NCI-H146 (cell line): ENCODE measurements around the gene NDUFA6.
"Not testable (repeated sequence)": the region's sequence is repeated elsewhere in the genome, so short reads cannot be mapped to it uniquely, and the experiment has no call there.

Experiments
- DNase-seq: peaks from one replicate; lab custom pipeline; 2025; lab: John Stamatoyannopoulos, UW

The NDUFA6 gene

DNA sequence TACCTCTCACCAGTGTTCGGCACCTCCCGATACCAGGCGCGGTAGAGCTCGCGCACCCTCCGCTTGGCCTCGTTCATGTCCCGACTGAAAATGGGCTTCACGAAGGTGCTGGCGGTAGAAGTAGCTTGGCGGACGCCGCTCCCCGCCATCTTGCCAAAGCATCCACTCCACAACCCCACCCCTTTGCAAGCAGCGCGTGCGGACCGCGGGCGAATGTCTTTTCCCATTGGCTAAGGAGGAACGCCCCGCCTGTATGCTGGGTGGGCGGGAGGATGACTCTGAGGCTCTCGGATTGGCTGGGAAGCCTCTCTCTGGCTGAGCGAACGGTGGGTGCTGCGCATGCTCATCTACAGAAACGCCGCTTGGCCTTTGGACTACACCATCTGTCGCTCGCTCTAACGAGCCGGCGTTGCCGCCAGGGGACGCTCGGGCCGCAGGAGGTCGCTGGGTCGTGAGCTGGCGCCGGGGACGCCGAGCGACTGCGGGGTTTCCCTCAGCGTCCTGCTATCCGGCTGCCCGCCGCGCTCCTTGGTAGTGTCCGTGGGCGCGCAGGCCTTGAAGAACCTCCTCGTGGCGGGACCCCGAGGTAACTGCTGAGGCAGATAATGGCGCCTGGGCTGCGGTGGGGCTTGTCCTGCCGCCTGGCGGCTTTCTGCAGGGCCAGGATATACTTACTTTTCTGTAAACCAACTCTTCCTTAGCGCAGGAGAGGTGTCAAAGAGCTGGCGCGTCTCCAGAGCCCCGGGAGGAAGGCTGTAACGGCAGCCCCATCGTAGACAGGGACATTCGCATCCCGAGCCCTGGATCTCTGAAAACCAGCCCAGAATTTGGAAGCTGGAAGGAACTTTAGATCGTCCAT is at the start of gene NDUFA6:
TSS of gene NDUFA6 (minus strand) at position 177 of the 859 bp plus-strand sequence. CDS start at position 149, 28 bp downstream.
- peak; percentile 97 for DNase-seq

DNA sequence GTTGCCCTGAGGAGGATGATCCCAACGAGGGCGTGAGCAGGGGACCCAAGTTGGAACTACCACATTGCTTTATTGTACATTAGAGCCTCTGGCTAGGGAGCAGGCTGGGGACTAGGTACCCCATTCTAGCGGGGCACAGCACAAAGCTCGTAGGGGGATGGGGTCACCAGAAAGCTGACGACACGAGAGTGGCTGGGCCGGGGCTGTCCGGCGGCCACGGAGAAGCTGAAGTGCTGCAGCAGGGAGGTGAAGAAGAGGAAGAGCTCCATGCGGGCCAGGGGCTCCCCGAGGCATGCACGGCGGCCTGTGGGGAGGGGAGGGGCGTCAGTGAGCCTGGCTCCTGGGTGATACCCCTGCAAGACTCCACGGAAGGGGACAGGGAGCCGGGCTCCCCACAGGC is 49.6 kb upstream of the NDUFA6 start:
- DNase-seq: not testable (repeated sequence)

DNA sequence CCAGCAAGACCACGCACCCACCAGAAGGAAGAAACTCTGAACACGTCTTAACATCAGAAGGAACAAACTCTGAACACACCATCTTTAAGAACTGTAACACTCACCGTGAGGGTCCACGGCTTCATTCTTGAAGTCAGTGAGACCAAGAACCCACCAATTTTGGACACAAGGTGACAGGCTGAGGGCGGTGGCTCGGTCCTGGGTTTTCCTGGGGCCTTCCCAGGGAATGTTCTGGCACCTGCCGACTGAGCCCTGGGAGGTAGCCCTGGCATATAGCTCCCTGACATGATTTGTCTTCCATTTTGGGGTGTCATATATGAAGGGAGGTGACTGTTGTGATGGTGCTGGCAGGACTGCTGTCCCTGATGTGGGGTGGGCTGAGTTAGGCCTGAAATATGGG is 48.9 kb upstream of the NDUFA6 start:
- not testable (repeated sequence) for DNase-seq

DNA sequence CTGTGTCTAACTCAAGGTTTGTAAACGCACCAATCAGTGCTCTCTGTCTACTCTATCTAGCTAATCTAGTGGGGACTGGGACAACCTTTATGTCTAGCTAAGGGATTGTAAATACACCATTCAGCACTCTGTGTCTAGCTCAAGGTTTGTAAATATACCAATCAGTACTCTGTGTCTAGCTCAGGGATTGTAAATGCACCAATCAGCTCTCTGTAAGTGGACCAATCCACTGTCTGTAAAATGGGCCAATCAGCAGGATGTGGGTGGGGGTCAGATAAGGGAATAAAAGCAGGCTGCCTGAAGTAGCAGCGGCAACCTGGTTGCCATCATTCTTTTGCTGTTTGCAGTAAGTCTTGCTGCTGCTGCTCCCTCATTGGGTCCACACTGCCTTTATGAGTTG is 48.4 kb upstream of the NDUFA6 start:
- DNase-seq: no peak

DNA sequence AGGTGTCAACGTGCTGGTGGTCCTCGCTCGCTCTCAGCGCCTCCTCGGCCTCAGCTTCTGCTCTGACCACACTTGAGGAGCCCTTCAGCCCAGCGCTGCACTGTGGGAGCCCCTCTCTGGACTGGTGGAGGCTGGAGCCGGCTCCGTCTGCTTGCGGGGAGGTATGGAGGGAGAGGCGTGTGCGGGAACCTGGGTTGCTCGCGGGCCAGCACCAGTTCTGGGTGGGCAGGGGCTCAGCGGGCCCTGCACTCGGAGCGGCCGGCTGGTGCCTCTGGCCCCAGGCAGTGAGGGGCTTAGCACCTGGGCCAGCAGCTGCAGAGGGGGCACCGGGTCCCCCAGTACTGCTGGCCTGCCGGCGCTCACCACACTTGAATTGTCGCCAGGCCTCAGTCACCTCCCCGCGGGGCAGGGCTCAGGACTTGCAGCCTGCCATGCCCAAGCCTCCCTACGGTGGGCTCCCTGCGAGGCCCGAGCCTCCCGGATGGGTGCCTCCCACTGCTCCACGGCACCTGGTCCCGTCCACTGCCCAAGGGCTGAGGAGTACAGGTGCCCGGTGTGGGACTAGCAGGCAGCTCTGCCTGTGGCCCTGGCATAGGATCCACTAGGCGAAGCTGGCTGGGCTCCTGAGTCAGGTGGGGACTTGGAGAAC is 47.7 kb upstream of the NDUFA6 start:
- DNase-seq: no peak

DNA sequence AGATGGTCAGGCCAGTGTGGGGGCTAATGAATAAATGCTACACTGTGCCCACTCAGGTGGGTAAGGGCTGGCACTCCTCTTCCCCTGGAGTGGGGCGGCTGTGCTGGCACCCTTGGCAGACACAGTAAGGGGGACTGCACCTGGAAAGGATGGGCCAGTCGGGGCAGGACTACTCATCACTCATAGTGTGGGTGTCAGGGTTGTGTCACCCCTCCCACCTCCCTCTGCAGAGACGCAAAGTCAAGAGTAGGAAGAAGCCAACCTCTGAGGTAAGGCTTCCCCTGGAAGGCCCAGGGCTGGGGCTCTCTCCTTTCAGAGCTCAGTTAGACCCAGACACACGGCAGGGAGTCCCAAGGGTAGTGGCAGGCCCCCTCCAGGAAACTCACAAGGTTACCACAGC is 45.1 kb upstream of the NDUFA6 start:
- not testable (repeated sequence) for DNase-seq

DNA sequence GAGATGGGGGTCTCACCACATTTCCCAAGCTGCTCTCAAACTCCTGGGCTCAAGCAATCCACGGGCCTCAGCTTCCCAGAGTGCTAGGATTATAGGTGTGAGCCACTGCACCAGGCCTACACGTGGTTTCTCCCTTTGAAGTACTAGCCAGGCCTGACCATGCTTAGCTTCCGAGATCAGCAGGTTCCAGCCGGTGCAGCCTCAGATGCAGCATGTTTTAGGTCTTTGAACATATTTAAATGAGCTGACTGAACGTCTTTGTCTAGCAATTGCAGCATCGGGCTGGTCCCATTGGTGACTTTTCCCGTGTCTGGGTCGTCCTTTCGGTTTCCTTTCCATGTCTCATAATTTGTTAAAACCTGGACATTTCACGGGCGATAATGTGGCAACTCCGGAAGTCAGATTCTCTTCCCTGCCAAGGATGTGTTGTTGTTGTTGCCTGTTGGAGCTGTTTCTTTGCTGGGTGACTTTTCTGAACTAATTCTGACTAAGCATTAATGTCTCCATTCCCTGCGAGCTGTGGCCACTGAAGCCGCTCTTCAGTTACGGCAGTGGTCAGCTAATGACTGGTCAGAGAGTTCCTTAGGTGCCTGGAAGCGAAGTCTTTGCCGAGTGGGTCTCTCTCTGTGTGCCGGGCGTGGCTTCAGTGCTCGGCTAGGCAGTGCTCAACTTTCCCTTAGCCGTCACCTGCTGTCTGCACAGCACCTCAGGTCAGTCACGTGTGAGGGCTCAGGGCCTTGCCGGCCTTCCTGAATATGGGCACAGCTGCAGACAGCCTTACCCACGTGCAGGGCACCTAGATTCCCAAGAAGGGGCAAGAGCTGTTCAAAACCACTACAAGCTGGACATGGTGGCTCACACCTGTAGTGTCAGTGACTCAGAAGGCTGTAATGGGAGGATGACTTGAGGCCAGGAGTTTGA is 43.8 kb upstream of the NDUFA6 start:
- no peak for DNase-seq

DNA sequence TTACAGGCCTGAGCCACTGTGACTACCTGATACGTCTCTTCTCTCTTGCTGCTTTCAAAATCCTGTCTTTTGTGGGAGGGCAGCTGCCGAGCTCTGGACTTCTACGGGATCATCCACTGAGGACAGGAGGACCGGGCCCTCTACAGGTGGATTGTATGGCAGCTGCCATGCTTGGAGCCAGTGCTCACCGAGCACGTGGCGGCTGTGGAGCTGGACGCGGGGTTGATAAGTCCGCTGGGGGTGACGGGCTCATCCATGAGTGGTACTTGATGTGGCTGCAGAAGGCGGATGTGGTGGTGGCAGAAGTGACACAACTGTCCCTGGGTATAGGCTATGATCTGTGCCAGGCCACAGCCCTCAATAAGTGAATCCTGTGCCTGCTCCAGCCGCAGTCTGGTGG is 41.9 kb upstream of the NDUFA6 start:
- no peak for DNase-seq

DNA sequence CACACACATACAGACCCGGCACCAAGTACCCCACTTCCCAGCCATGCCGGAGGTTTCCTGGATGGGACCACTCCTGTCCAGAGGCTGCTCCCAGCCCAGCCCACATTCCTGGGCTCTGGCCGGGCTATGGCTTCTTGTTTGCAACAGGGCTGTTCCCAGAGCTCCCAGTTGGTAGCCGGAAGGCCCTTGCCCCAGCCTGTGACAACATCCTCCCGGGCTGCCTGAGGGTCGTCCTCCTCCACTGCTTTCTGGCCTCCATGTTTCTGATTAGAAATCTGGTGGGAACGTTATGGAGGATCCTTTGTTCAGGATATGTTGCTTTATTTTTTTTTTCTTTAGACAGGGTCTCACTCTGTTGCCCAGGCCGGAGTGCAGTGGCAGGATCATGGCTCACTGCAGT is 41.0 kb upstream of the NDUFA6 start:
- DNase-seq: no peak

DNA sequence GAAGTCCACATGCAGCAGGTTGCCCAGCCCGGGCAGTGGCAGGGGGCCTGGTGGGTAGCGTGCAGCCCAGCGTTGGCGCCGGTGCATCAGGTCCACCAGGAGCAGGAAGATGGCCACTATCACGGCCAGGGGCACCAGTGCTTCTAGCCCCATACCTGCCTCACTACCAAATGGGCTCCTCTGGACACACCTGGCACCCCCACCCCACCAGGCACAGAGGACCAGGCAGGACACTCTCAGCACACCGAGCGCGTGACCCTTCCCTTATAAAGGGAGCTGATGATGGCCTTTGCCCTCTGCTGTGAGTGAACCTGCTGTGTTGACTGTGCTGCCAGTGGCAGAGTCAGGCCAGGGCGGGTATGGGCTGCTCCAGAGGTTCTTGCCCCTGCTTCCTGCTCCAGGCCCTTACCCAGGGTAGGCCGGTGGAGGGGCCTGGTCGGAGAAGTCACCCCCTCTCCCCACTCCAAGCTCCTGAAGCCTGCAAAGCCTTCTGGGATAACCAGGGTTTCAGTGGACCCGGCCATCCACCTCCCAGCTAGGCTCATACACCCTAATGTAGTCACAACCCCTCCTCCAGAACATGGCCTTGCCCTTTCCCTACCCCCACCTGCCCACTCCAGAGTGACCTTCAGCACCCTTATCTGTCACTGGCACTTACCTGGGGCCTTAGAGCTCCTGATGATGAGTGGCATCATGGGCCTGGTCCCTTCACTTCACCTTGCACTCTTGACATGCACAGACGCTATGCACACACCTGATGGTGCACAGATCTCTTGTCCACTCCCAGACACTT is 40.3 kb upstream of the NDUFA6 start, which contains the start of gene CYP2D6:
TSS of gene CYP2D6 (minus strand) at position 172 of the 793 bp plus-strand sequence. CDS start at position 153, 19 bp downstream.
- DNase-seq: not testable (repeated sequence)

DNA sequence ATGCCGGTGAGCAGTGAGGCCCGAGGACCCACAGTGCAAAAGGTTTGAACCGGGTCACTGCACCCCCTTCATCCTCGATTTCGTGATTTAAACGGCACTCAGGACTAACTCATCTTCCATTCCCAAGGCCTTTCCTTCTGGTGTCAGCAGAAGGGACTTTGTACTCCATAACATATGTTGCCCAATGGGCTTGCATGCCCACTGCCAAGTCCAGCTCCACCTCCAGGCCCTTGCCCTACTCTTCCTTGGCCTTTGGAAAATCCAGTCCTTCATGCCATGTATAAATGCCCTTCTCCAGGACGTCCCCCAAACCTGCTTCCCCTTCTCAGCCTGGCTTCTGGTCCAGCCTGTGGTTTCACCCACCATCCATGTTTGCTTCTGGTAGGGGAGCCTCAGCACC is 39.6 kb upstream of the NDUFA6 start:
- not testable (repeated sequence) for DNase-seq

DNA sequence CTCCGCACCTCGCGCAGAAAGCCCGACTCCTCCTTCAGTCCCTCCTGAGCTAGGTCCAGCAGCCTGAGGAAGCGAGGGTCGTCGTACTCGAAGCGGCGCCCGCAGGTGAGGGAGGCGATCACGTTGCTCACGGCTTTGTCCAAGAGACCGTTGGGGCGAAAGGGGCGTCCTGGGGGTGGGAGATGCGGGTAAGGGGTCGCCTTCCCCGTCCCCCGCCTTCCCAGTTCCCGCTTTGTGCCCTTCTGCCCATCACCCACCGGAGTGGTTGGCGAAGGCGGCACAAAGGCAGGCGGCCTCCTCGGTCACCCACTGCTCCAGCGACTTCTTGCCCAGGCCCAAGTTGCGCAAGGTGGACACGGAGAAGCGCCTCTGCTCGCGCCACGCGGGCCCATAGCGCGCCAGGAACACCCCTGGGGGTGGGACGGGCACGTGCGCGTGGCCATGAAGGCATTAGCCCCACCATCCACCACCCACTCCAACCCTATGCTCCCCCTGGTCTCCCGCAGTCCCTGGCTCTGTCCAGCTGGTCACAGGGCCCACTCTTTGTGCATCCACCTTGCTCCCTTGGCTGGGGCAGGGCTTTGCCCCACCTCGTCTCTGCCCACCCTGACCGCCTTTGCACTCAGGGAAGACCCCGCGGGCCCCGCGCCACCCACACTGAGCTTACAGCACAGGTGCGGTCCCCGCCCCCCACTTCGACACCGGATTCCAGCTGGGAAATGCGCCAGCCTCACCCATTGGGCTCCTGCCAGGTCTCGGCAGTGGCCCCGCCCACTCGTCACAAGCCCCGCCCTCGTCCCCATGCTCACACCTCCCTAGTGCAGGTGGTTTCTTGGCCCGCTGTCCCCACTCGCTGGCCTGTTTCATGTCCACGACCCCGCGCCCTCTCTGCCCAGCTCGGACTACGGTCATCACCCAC is 38.5 kb upstream of the NDUFA6 start:
- DNase-seq: peak; percentile 58

DNA sequence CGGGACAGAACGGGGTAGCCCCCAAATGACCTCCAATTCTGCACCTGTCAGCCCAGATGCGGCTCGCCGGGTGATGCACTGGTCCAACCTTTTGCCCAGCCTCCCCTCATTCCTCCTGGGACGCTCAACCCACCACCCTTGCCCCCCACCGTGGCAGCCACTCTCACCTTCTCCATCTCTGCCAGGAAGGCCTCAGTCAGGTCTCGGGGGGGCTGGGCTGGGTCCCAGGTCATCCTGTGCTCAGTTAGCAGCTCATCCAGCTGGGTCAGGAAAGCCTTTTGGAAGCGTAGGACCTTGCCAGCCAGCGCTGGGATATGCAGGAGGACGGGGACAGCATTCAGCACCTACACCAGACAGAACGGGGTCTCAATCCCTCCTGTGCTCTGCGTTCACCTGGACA is 37.4 kb upstream of the NDUFA6 start:
- not testable (repeated sequence) for DNase-seq

DNA sequence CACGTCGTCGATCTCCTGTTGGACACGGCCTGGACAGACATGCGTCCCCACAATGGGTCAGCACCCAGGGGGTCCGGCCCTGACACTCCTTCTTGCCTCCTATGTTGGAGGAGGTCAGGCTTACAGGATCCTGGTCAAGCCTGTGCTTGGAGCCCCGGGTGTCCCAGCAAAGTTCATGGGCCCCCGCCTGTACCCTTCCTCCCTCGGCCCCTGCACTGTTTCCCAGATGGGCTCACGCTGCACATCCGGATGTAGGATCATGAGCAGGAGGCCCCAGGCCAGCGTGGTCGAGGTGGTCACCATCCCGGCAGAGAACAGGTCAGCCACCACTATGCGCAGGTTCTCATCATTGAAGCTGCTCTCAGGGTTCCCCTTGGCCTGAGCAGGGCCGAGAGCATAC is 37.0 kb upstream of the NDUFA6 start:
- no peak for DNase-seq

DNA sequence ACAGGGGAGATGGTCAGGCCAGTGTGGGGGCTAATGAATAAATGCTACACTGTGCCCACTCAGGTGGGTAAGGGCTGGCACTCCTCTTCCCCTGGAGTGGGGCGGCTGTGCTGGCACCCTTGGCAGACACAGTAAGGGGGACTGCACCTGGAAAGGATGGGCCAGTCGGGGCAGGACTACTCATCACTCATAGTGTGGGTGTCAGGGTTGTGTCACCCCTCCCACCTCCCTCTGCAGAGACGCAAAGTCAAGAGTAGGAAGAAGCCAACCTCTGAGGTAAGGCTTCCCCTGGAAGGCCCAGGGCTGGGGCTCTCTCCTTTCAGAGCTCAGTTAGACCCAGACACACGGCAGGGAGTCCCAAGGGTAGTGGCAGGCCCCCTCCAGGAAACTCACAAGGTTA is 33.0 kb upstream of the NDUFA6 start:
- DNase-seq: not testable (repeated sequence)

DNA sequence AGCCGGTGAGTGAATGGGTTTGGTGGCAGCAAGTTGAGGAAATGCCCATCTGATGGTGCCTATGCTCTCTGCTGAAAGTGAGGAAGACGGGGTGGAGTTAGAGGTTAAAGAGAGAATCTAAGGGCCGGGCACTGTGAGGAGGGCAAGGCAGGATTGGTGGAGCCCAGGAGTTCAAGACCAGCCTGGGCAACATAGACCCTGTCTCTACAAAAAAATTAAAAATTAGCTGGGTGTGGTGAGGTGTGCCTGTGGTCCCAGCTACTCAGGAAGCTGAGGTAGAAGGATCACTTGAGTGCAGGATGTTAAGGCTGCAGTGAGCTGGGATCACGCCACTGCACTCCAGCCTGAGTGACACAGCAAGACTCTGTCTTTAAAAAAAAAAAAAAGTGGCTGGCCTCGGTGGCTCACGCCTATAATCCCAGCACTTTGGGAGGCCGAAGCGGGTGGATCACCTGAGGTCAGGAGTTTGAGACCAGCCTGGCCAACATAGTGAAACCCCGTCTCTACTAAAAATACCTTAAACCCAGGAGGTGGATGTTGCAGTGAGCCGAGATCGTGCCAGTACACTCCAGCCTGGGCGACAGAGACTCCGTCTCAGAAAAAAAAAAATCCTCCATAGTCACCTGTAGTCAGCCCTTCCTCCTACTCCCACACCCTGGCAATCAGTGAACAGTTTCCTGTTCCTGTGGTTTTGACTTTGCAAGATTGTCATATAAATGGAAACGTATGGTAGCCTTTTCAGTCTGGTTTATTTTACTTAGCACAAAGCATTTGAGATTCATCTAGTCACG is 29.9 kb upstream of the NDUFA6 start:
- not testable (repeated sequence) for DNase-seq

DNA sequence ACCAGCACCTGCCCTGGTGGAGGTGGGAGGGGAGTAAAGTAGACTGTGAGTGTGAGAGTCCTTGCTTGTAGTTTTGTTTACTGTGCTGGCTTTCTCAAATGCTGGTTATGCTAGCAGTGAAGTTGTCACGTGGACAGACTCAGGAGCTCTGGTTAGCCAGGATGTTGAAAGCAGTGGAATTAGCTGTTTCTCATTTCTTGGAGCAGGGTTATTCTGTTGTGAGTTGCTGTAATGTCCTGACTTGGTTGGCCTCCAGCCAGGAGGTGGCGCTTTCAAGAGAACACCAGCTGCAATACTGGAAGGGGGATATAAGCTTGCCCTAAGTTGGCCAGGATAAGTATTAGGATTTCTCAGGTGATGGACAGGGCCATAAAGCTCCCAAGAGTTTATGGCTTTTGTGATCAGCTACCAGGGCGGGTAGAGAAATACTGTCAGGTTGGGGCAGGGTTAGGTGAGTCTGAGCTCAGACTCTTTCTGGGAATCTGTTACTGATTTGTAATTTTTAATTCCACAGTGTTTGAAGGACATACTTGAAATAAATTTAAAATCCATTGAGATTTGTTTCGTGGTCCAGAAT is 26.4 kb upstream of the NDUFA6 start:
- no peak for DNase-seq

DNA sequence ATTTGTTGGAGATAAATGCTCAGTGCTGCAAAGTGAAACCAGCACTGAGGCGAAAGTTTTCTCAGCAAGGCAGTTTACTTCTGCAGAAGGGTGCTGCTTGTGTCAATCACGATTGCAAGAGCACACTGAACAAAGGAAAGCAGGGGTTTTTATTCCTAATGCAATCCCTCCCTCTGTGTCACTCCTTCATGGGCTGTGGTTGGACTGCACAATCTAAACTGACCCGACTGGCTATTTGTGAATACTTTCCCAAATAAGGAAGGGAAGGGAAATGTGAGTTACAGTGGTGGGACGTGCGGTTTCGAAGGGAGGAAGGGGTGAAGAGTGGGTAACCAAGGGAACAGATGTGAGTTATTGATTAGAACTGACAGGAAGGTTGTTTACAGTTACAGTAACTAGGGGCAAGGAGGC is 24.9 kb upstream of the NDUFA6 start:
- DNase-seq: not testable (repeated sequence)

DNA sequence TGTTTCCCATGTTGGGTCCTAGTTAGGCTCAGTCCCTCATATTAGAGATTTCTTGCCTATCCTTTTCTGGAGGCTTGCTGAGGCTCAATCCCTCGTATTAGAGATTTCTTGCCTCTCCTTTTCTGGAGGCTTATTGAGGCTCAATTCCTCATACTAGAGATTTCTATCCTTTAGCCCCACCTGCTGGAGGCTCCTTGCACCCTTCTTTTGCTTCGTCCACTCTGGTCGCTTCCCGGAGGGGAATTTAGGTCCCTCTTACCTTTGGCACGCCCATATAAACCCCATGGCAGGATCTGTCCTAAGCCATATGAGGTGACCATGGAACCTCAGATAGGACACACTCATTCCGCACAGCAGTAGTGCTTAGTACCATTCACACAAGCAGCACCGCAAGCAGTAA is 24.1 kb upstream of the NDUFA6 start:
- no peak for DNase-seq
